Activated CD8-positive, alpha-beta memory T cell treated with anti-CD3 and anti-CD28 coated beads, Interleukin-2, amount 10 ng/mL, durations not matched to agents 7 days and 5 days (primary cell): ENCODE data around the gene P3H3. TPM values are rescaled to one million over a fixed set of nuclear protein-coding genes. Genes with fewer than 3 reads are reported as not detected.

Experiments
- ATAC-seq: fragments of 150-1000 bp; cut with Tn5 transposase; one replicate; pipeline ENCODE4 v1.10.0; 2021; ENCODE audit warnings: moderate library complexity
- CTCF ChIA-PET: fragments of 350-600 bp; sonication (Branson Sonifier 250); formaldehyde crosslinking; loops from one replicate; lab custom pipeline; 2021; ENCODE audit warnings: antibody characterized with exemption; lab: Charles Lee
- DNase-seq: peaks from one replicate; pipeline ENCODE4 v3.0.0-alpha.2; 2020
- H3K27ac Mint-ChIP-seq: one replicate; pipeline ENCODE4 v1.8.0; 2021; ENCODE audit warnings: mild to moderate bottlenecking, mixed read lengths
- H3K27me3 Mint-ChIP-seq: one replicate; pipeline ENCODE4 v1.8.0; 2021; ENCODE audit warnings: mixed read lengths
- H3K36me3 Mint-ChIP-seq: one replicate; pipeline ENCODE4 v1.8.0; 2021; ENCODE audit warnings: mild to moderate bottlenecking, mixed read lengths
- H3K4me1 Mint-ChIP-seq: one replicate; pipeline ENCODE4 v1.8.0; 2021; ENCODE audit warnings: mixed read lengths
- H3K4me3 Mint-ChIP-seq: one replicate; pipeline ENCODE4 v1.8.0; 2021; ENCODE audit warnings: mild to moderate bottlenecking, moderate library complexity, mixed read lengths
- H3K9me3 Mint-ChIP-seq: one replicate; pipeline ENCODE4 v1.8.0; 2022; ENCODE audit warnings: low read depth, mixed read lengths
- total RNA-seq, 2 experiments: library from RNA; stranded (reverse); gene quantifications; one replicate each; pipeline ENCODE4 v1.2.3, GENCODE V29; 2021

The P3H3 gene
- total RNA-seq, 2 experiments from 2014 or later, result 0.23 to 0.99 TPM

GRCh38 chr12:6816598-6816997, 11.6 kb upstream of the P3H3 start:
- ATAC-seq (no peak), DNase-seq (no peak)
- H3K9me3 Mint-ChIP-seq, result no peaks in the 10 kb centered on the region
- CTCF ChIA-PET, result interaction anchor here (0.5 to 1.2 kb wide), 3 partner anchors 12 to 49 kb away, joined by 3 read pairs; partner anchors contain the start of gene P3H3
- H3K4me1 Mint-ChIP-seq, result peaks cover 6% of the 10 kb centered on the region
- H3K27ac Mint-ChIP-seq, result no peak overlapping the region
- peaks cover 23% of the 10 kb centered on the region for H3K27me3 Mint-ChIP-seq
- no peaks in the 10 kb centered on the region for H3K36me3 Mint-ChIP-seq
- no peak overlapping the region for H3K4me3 Mint-ChIP-seq

- no peak for ATAC-seq
- Mint-ChIP-seq H3K4me3 (no peak overlapping the region), H3K36me3 (no peaks in the 10 kb centered on the region), H3K4me1 (peaks cover 9% of the 10 kb centered on the region), H3K9me3 (no peaks in the 10 kb centered on the region), H3K27me3 (peaks cover 25% of the 10 kb centered on the region), H3K27ac (no peak overlapping the region)
- CTCF ChIA-PET, result interaction anchor here (0.5 to 1.2 kb wide), 2 partner anchors 12 to 50 kb away, joined by 3 read pairs; partner anchors contain the start of gene P3H3
- peak; percentile 41 for DNase-seq
Measured at GRCh38 chr12:6817098-6817497, 11.1 kb upstream of the P3H3 start.

- Mint-ChIP-seq H3K4me1 (peaks cover 9% of the 10 kb centered on the region), H3K27ac (no peak overlapping the region), H3K36me3 (no peaks in the 10 kb centered on the region), H3K4me3 (no peak overlapping the region), H3K9me3 (no peaks in the 10 kb centered on the region), H3K27me3 (peaks cover 29% of the 10 kb centered on the region)
- DNase-seq (no peak), ATAC-seq (no peak)
- CTCF ChIA-PET, result interaction anchor here (1.5 kb wide), 1 partner anchor 52 kb away, joined by 3 read pairs; no protein-coding TSS in a partner anchor
Measured at GRCh38 chr12:6817662-6818157, 10.5 kb upstream of the P3H3 start.

GRCh38 chr12:6818222-6818621, 10.0 kb upstream of the P3H3 start:
- CTCF ChIA-PET, result interaction anchor here (1.5 kb wide), 1 partner anchor 53 kb away, joined by 3 read pairs; no protein-coding TSS in a partner anchor
- no peak overlapping the region for H3K4me3 Mint-ChIP-seq
- no peaks in the 10 kb centered on the region for H3K9me3 Mint-ChIP-seq
- peaks cover 34% of the 10 kb centered on the region for H3K27me3 Mint-ChIP-seq
- ATAC-seq, result no peak
- peaks cover 9% of the 10 kb centered on the region for H3K4me1 Mint-ChIP-seq
- H3K36me3 Mint-ChIP-seq, result no peaks in the 10 kb centered on the region
- no peak overlapping the region for H3K27ac Mint-ChIP-seq
- DNase-seq, result no peak

GRCh38 chr12:6818645-6819044, 9.6 kb upstream of the P3H3 start:
- no peak for ATAC-seq
- Mint-ChIP-seq H3K4me3 (no peak overlapping the region), H3K27ac (no peak overlapping the region), H3K36me3 (no peaks in the 10 kb centered on the region), H3K9me3 (no peaks in the 10 kb centered on the region), H3K4me1 (peaks cover 9% of the 10 kb centered on the region), H3K27me3 (peaks cover 36% of the 10 kb centered on the region)
- CTCF ChIA-PET, result interaction anchor here (0.5 to 1.5 kb wide), 2 partner anchors 11 to 53 kb away, joined by 3 read pairs; no protein-coding TSS in a partner anchor
- DNase-seq, result peak; percentile 37

GRCh38 chr12:6819106-6820030, 8.8 kb upstream of the P3H3 start:
- H3K27ac Mint-ChIP-seq, result no peak overlapping the region
- ATAC-seq, result no peak
- no peak overlapping the region for H3K4me3 Mint-ChIP-seq

GRCh38 chr12:6820166-6820565, 8.0 kb upstream of the P3H3 start:
- Mint-ChIP-seq H3K36me3 (no peaks in the 10 kb centered on the region), H3K27me3 (peaks cover 41% of the 10 kb centered on the region), H3K4me3 (no peak overlapping the region), H3K27ac (no peak overlapping the region), H3K4me1 (peaks cover 10% of the 10 kb centered on the region), H3K9me3 (no peaks in the 10 kb centered on the region)
- no peak for DNase-seq
- CTCF ChIA-PET, result interaction anchor here (1.0 to 10.4 kb wide), 2 partner anchors 15 to 64 kb away, joined by 4 to 120 read pairs; partner anchors contain the start of gene MLF2
- no peak for ATAC-seq

More at GRCh38 chr12:6819106-6820030, 8.8 kb upstream of the P3H3 start:
- Mint-ChIP-seq H3K27me3 (peaks cover 38% of the 10 kb centered on the region), H3K36me3 (no peaks in the 10 kb centered on the region), H3K4me1 (peaks cover 9% of the 10 kb centered on the region), H3K9me3 (no peaks in the 10 kb centered on the region)
- no peak for DNase-seq
- CTCF ChIA-PET, result interaction anchor here (0.5 to 10.4 kb wide), 4 partner anchors 12 to 64 kb away, joined by 3 to 120 read pairs (median 4); partner anchors contain the start of gene MLF2

- peak within 1 kb of the TSS; percentile 8 for H3K4me3 Mint-ChIP-seq
- CTCF ChIA-PET, result interaction anchor here (0.7 to 10.4 kb wide), 10 partner anchors 9 to 264 kb away, joined by 3 to 120 read pairs (median 6); partner anchors contain the start of genes CDCA3 and MLF2
- no peaks in the 10 kb centered on the region for H3K9me3 Mint-ChIP-seq
- H3K27ac Mint-ChIP-seq, result no peak within 1 kb of the TSS
- no peak for ATAC-seq
- peaks cover 14% of the 10 kb centered on the region for H3K4me1 Mint-ChIP-seq
- DNase-seq, result no peak
- H3K27me3 Mint-ChIP-seq, result peaks cover 54% of the 10 kb centered on the region
- no peaks in the 10 kb centered on the region for H3K36me3 Mint-ChIP-seq
Measured at GRCh38 chr12:6821591-6822425, 6.4 kb upstream of the P3H3 start, which contains the start of gene GPR162. GPR162 (plus strand) TSS chr12:6821821; CDS start chr12:6823899, 2,078 bp downstream.

GRCh38 chr12:6822426-6823135, 5.6 kb upstream of the P3H3 start:
- Mint-ChIP-seq H3K27me3 (peaks cover 62% of the 10 kb centered on the region), H3K9me3 (no peaks in the 10 kb centered on the region), H3K36me3 (no peaks in the 10 kb centered on the region), H3K4me3 (no peak overlapping the region), H3K4me1 (peaks cover 18% of the 10 kb centered on the region), H3K27ac (no peak overlapping the region)
- ATAC-seq (no peak), DNase-seq (no peak)
- CTCF ChIA-PET, result interaction anchor here (0.7 to 10.4 kb wide), 9 partner anchors 9 to 265 kb away, joined by 3 to 120 read pairs (median 12); partner anchors contain the start of genes CDCA3, GNB3 and MLF2

- H3K4me3 Mint-ChIP-seq, result no peak overlapping the region
- DNase-seq (no peak), ATAC-seq (no peak)
- H3K4me1 Mint-ChIP-seq, result peaks cover 21% of the 10 kb centered on the region
- no peaks in the 10 kb centered on the region for H3K9me3 Mint-ChIP-seq
- peaks cover 66% of the 10 kb centered on the region for H3K27me3 Mint-ChIP-seq
- CTCF ChIA-PET, result interaction anchor here (0.9 to 10.4 kb wide), 6 partner anchors 14 to 93 kb away, joined by 3 to 120 read pairs (median 39); partner anchors contain the start of genes GNB3 and MLF2
- H3K27ac Mint-ChIP-seq, result no peak overlapping the region
- no peaks in the 10 kb centered on the region for H3K36me3 Mint-ChIP-seq
Measured at GRCh38 chr12:6823182-6824084, 4.8 kb upstream of the P3H3 start.

- peaks cover 71% of the 10 kb centered on the region for H3K27me3 Mint-ChIP-seq
- DNase-seq (no peak), ATAC-seq (no peak)
- peaks cover 26% of the 10 kb centered on the region for H3K4me1 Mint-ChIP-seq
- no peak overlapping the region for H3K27ac Mint-ChIP-seq
- CTCF ChIA-PET, result interaction anchor here (0.7 to 10.4 kb wide), 20 partner anchors 10 to 266 kb away, joined by 3 to 120 read pairs (median 4); partner anchors contain the start of genes CDCA3, GNB3, MLF2 and PTMS
- H3K9me3 Mint-ChIP-seq, result no peaks in the 10 kb centered on the region
- H3K4me3 Mint-ChIP-seq, result no peak overlapping the region
- H3K36me3 Mint-ChIP-seq, result no peaks in the 10 kb centered on the region
Measured at GRCh38 chr12:6824085-6824775, 4.0 kb upstream of the P3H3 start.
